ENCODE data around the gene U2AF2.

The U2AF2 gene

GRCh38 chr19:55654868-55655647 lies at the start of gene U2AF2:
Gene U2AF2 (plus strand): TSS chr19:55655035. CDS start chr19:55655105, 70 bp downstream.
- peak; percentile 96 for DNase-seq

- DNase-seq = peak; percentile 98
Measured at GRCh38 chr19:55605207-55605636, 49.6 kb upstream of the U2AF2 start.

- peak; percentile 58 for DNase-seq
Measured at GRCh38 chr19:55605637-55606470, 49.0 kb upstream of the U2AF2 start, which contains the start of gene ZNF865. Gene ZNF865 (plus strand): TSS chr19:55605647. CDS start chr19:55613619, 7,972 bp downstream.

- no peak for DNase-seq
Measured at GRCh38 chr19:55606471-55606787, 48.4 kb upstream of the U2AF2 start.

GRCh38 chr19:55606817-55607216 lies 48.0 kb upstream of the U2AF2 start:
- no peak for DNase-seq

GRCh38 chr19:55609326-55609725 lies 45.5 kb upstream of the U2AF2 start:
- no peak for DNase-seq

- no peak for DNase-seq
Measured at GRCh38 chr19:55611300-55611982, 43.4 kb upstream of the U2AF2 start.

- DNase-seq = no peak
Measured at GRCh38 chr19:55611983-55612645, 42.7 kb upstream of the U2AF2 start.

GRCh38 chr19:55613396-55613795 lies 41.4 kb upstream of the U2AF2 start:
- no peak for DNase-seq

- DNase-seq = no peak
Measured at GRCh38 chr19:55613930-55614710, 40.7 kb upstream of the U2AF2 start.

- no peak for DNase-seq
Measured at GRCh38 chr19:55614711-55615542, 39.9 kb upstream of the U2AF2 start.

GRCh38 chr19:55615543-55616394 lies 39.1 kb upstream of the U2AF2 start:
- DNase-seq = no peak

- no peak for DNase-seq
Measured at GRCh38 chr19:55616395-55616875, 38.4 kb upstream of the U2AF2 start.

GRCh38 chr19:55617426-55617825 lies 37.4 kb upstream of the U2AF2 start:
- no peak for DNase-seq

- DNase-seq = no peak
Measured at GRCh38 chr19:55618426-55618825, 36.4 kb upstream of the U2AF2 start.

- no peak for DNase-seq
Measured at GRCh38 chr19:55619286-55619685, 35.5 kb upstream of the U2AF2 start.

- DNase-seq = no peak
Measured at GRCh38 chr19:55620410-55621204, 34.2 kb upstream of the U2AF2 start.

- DNase-seq = no peak
Measured at GRCh38 chr19:55621205-55621672, 33.6 kb upstream of the U2AF2 start.

GRCh38 chr19:55621673-55622231 lies 33.1 kb upstream of the U2AF2 start:
- no peak for DNase-seq

Data from activated CD4-positive, alpha-beta T cell treated with anti-CD3 and anti-CD28 coated beads for 1 hour (primary cell).